ENCODE data around the gene MYCL.
A peak's percentile ranks its signal among the peaks of the same experiment; 100 is the strongest.

Gene MYCL

GRCh38 chr1:39850606-39851216 lies 51.0 kb downstream of the MYCL start:
- peak overlapping the region in 8 of 11 experiments; percentile 1 to 44 (median 24); a peak in 10 of 22 replicates for H3K4me2 ChIP-seq
- H3K4me3 ChIP-seq = no peak overlapping the region
- H3K9me3 ChIP-seq (replicated peaks in 1 of 11) = no peaks in the 10 kb centered on the region
- no peak overlapping the region for H3K9ac ChIP-seq
- H3K36me3 ChIP-seq = peaks cover 58 to 94% (median 87%) of the 10 kb centered on the region in 11 experiments
- H3K27me3 ChIP-seq = no peaks in the 10 kb centered on the region
- H4K20me1 ChIP-seq = peaks cover 0 to 50% (median 13%) of the 10 kb centered on the region in 11 experiments; a peak in 12 of 22 replicates
- H3K27ac ChIP-seq = peak overlapping the region in 5 of 11 experiments; percentile 4 to 25 (median 15); a peak in 5 of 22 replicates
- no peak for TF ChIP-seq Cebpa-rat (IDR thresholded peaks at IDR 0.05)
- peaks cover 26 to 50% (median 42%) of the 10 kb centered on the region in 10 experiments for H3K4me1 ChIP-seq

DNA sequence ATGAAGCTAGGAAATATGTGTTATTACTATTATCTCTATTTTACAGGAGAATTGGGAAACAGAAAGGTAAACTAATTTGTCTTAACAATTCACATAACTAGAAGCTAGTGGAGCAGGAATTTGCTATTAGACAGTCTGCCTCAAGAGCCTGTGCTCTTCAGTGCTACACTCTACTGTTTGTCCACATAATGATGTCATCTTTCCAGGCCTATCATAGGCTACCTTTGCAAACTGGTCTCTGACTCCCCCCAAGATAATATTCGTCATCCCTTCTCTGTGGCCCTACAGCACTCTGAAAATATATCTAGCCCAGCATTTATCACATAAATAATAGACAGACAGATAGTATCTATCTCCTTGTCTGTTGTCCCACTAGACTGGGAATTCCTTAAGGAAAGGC lies 52.5 kb downstream of the MYCL start:
- peaks cover 45 to 91% (median 83%) of the 10 kb centered on the region in 11 experiments for H3K36me3 ChIP-seq
- H3K4me1 ChIP-seq = peaks cover 39 to 65% (median 57%) of the 10 kb centered on the region in 10 experiments
- H3K4me2 ChIP-seq = no peak overlapping the region

GRCh38 chr1:39847940-39848339 lies 53.8 kb downstream of the MYCL start:
- Histone ChIP-seq H4K20me1 (peaks cover 0 to 47% (median 17%) of the 10 kb centered on the region in 11 experiments; a peak in 19 of 22 replicates), H3K36me3 (peaks cover 39 to 91% (median 83%) of the 10 kb centered on the region in 11 experiments), H3K27ac (no peak overlapping the region), H3K4me1 (peaks cover 39 to 75% (median 67%) of the 10 kb centered on the region in 10 experiments), H3K27me3 (no peaks in the 10 kb centered on the region), H3K9me3 (replicated peaks in 1 of 11) (no peaks in the 10 kb centered on the region), H3K4me3 (no peak overlapping the region), H3K4me2 (peak overlapping the region in 4 of 11 experiments; percentile 70 to 95 (median 92); a peak in 1 of 22 replicates), H3K9ac (no peak overlapping the region)
- TF ChIP-seq Cebpa-rat (IDR thresholded peaks at IDR 0.05) = no peak

More for the DNA sequence above, 52.5 kb downstream of the MYCL start:
- Histone ChIP-seq H3K4me3 (no peak overlapping the region), H3K27me3 (no peaks in the 10 kb centered on the region), H3K9me3 (replicated peaks in 1 of 11) (no peaks in the 10 kb centered on the region), H4K20me1 (peaks cover 0 to 57% (median 20%) of the 10 kb centered on the region in 11 experiments; a peak in 19 of 22 replicates), H3K9ac (no peak overlapping the region), H3K27ac (no peak overlapping the region)
- TF ChIP-seq Cebpa-rat (IDR thresholded peaks at IDR 0.05) = no peak

GRCh38 chr1:39846796-39847195 lies 54.9 kb downstream of the MYCL start:
- TF ChIP-seq Cebpa-rat (IDR thresholded peaks at IDR 0.05) = no peak
- H3K27ac ChIP-seq = peak overlapping the region in 9 of 11 experiments; percentile 54 to 80 (median 73); a peak in 17 of 22 replicates
- no peak overlapping the region for H3K4me3 ChIP-seq
- peak overlapping the region in 10 of 11 experiments; percentile 20 to 68 (median 62); a peak in 14 of 22 replicates for H3K9ac ChIP-seq
- H4K20me1 ChIP-seq = peaks cover 0 to 35% (median 12%) of the 10 kb centered on the region in 11 experiments; a peak in 19 of 22 replicates
- H3K4me1 ChIP-seq = peaks cover 39 to 71% (median 63%) of the 10 kb centered on the region in 10 experiments
- no peaks in the 10 kb centered on the region for H3K9me3 ChIP-seq (replicated peaks in 1 of 11)
- peak overlapping the region; percentile 57 to 95 (median 83) for H3K4me2 ChIP-seq
- H3K27me3 ChIP-seq = no peaks in the 10 kb centered on the region
- H3K36me3 ChIP-seq = peaks cover 45 to 91% (median 84%) of the 10 kb centered on the region in 11 experiments

DNA sequence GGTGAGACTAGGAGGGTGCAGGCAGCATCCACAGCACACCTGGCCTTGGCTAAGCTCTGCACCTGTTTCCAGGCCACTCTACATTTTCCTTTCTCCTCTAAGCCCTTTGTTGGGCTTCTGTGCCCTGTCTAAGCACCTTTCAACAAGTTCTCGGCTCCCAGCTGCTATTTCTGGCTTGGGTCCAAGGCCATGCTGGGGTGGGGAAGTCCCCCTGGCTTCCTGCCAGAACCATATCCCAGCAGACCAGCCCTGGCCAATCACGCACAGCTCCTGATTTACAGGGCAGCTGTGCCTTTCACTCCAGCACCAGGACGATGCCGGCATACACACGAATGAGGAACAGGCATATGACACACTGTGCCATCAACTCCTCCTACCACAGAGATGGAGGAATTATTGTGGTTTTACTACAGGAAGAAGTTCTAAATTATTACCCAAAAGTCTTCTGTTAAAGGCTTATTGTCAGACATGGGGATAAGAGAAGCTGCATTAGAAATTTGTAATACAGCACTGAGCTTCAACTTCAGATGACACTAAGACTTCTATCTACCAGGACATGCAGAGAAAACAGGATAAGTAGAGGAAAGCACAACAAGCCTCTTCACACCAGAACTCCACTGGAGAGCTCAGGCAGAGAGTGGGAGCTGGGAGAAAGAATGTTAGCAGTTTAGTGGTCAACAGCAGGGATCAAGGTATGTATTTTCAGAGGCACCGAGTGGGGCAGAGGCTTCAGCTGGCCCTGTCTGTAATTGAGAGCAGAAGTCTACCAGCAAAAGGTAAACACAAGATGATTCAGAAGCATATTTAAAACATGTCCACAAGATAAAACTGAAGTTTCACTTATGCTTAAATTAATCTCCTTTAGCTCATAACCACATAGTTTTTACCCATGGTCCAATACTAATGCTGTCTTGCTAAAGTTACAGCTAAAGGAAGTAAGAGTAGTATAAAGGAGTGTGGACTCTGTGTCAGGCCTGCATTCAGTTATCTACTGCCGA lies 55.8 kb downstream of the MYCL start:
- H3K27ac ChIP-seq = peak overlapping the region; percentile 38 to 80 (median 73); a peak in 21 of 22 replicates

More for the DNA sequence above, 55.8 kb downstream of the MYCL start:
- H3K27me3 ChIP-seq = no peaks in the 10 kb centered on the region
- no peaks in the 10 kb centered on the region for H3K9me3 ChIP-seq (replicated peaks in 1 of 11)
- H3K4me3 ChIP-seq = peak overlapping the region in 1 of 10 experiments; percentile 3; a peak in 1 of 20 replicates
- peaks cover 51 to 91% (median 88%) of the 10 kb centered on the region in 11 experiments for H3K36me3 ChIP-seq
- peak overlapping the region; percentile 57 to 95 (median 83) for H3K4me2 ChIP-seq
- H3K9ac ChIP-seq = peak overlapping the region in 10 of 11 experiments; percentile 38 to 68 (median 62); a peak in 20 of 22 replicates
- H4K20me1 ChIP-seq = peaks cover 0 to 31% (median 12%) of the 10 kb centered on the region in 11 experiments; a peak in 19 of 22 replicates
- TF ChIP-seq Cebpa-rat (IDR thresholded peaks at IDR 0.05) = no peak
- peaks cover 31 to 64% (median 57%) of the 10 kb centered on the region in 10 experiments for H3K4me1 ChIP-seq
